Keratinocyte (primary cell): Measurements from ENCODE around the gene ABCD2. TPM values are rescaled to one million over a fixed set of nuclear protein-coding genes. Genes with fewer than 3 reads are reported as not detected.

Source experiments
- DNase-seq: peaks from one replicate; pipeline ENCODE4 v3.0.0-alpha.2; 2011; ENCODE audit warnings: low read depth, missing footprints, low spot score
- FAIRE-seq: peaks from 2 replicates; lab custom pipeline; 2011; peaks lifted over from hg19 to GRCh38; lab: Jason Lieb, UNC
- H2AFZ ChIP-seq: 2 replicates; pipeline ENCODE4 v1.6.0; 2012; ENCODE audit warnings: low read length, control low read depth, inconsistent platforms; ENCODE audit not compliant: control insufficient read depth
- H3K27ac ChIP-seq: 2 replicates; pipeline ENCODE4 v1.5.1; 2011; ENCODE audit warnings: low read length; ENCODE audit not compliant: control insufficient read depth, insufficient read depth
- H3K27me3 ChIP-seq: 3 replicates; pipeline ENCODE4 v1.6.0; 2011; ENCODE audit warnings: low read length; ENCODE audit not compliant: control insufficient read depth, insufficient read depth; ENCODE audit errors: extremely low read depth
- H3K36me3 ChIP-seq, 2 experiments: 2 replicates in 1 of 2; 3 replicates in 1 of 2; pipeline ENCODE4 v1.5.1; 2011; ENCODE audit warnings: low read length in 2 of 2, mild to moderate bottlenecking in 1 of 2; ENCODE audit not compliant: control insufficient read depth in 2 of 2, insufficient read depth in 2 of 2; ENCODE audit errors: extremely low read depth in 1 of 2
- H3K4me1 ChIP-seq: 3 replicates; pipeline ENCODE4 v1.5.1; 2011; ENCODE audit warnings: low read length; ENCODE audit not compliant: control insufficient read depth, insufficient read depth; ENCODE audit errors: extremely low read depth
- H3K4me2 ChIP-seq: 3 replicates; pipeline ENCODE4 v1.6.0; 2011; ENCODE audit warnings: low read depth, low read length; ENCODE audit not compliant: control insufficient read depth, insufficient read depth; ENCODE audit errors: extremely low read depth
- H3K4me3 ChIP-seq, 3 experiments: fragments of 200-600 bp in 1 of 3; sonication (generic) in 1 of 3; 2 replicates in 2 of 3; 3 replicates in 1 of 3; pipeline ENCODE4 v1.5.1; 2011 to 2016; ENCODE audit warnings: low read length in 3 of 3, mild to moderate bottlenecking in 3 of 3, control low read depth in 2 of 3, inconsistent platforms in 1 of 3, low read depth in 1 of 3, mixed read lengths in 1 of 3, mixed run types in 1 of 3, moderate library complexity in 1 of 3; ENCODE audit not compliant: control insufficient read depth in 2 of 3, insufficient read depth in 2 of 3; ENCODE audit errors: extremely low read depth in 1 of 3
- H3K79me2 ChIP-seq: 2 replicates; pipeline ENCODE4 v1.6.0; 2012; ENCODE audit warnings: low read length; ENCODE audit not compliant: control insufficient read depth, insufficient read depth
- H3K9ac ChIP-seq: 3 replicates; pipeline ENCODE4 v1.6.0; 2011; ENCODE audit warnings: low read length; ENCODE audit not compliant: control insufficient read depth, insufficient read depth; ENCODE audit errors: extremely low read depth
- H3K9me1 ChIP-seq: 3 replicates; pipeline ENCODE4 v1.6.0; 2011; ENCODE audit warnings: low read length; ENCODE audit not compliant: control insufficient read depth, insufficient read depth; ENCODE audit errors: extremely low read depth
- H3K9me3 ChIP-seq: 2 replicates; pipeline ENCODE4 v1.5.1; 2012; ENCODE audit warnings: low read depth, low read length; ENCODE audit not compliant: control insufficient read depth
- H4K20me1 ChIP-seq: 3 replicates; pipeline ENCODE4 v1.6.0; 2011; ENCODE audit warnings: low read length; ENCODE audit not compliant: control insufficient read depth, insufficient read depth; ENCODE audit errors: extremely low read depth
- EZH2 ChIP-seq: IDR thresholded peaks from one replicate; pipeline ENCODE4 v1.6.1; 2012; ENCODE audit warnings: inconsistent platforms, mild to moderate bottlenecking, low read length, moderate library complexity
- dilution Hi-C: fragments of 300-500 bp; cut with MboI; formaldehyde crosslinking; loops from one replicate; pipeline ENCODE4 v1.7.0; 2020; ENCODE audit warnings: low sequenced_read_pairs; ENCODE audit not compliant: extremely low pct_ligation_motif_present
- polyA plus RNA-seq, 5 experiments: library from polyadenylated mRNA; depleted of rRNA in 3 of 5; stranded (reverse) in 3 of 5; stranded (forward) in 1 of 5; unstranded in 1 of 5; fragments of >200 nt; gene quantifications; 1 replicate in 1 of 5; 2 replicates in 3 of 5; 3 replicates in 1 of 5; pipeline versions ENCODE4 v1.2.1 to v1.2.3, GENCODE V29; 2011 to 2012; ENCODE audit warnings: missing spikeins in 2 of 5, low read depth in 1 of 5, low replicate concordance in 1 of 5
- TF ChIP-seq, protein P1 (sequence below), 3 experiments: IDR thresholded peaks in 1 of 3; conservative IDR thresholded peaks in 1 of 3; optimal IDR thresholded peaks in 1 of 3; 2 replicates in 2 of 3; 3 replicates in 1 of 3; pipeline versions ENCODE3 to v1.5.1; 2011; ENCODE audit warnings: low read length in 3 of 3, mild to moderate bottlenecking in 3 of 3, moderate library complexity in 2 of 3, control low read depth in 1 of 3, inconsistent platforms in 1 of 3; ENCODE audit not compliant: insufficient read depth in 2 of 3; ENCODE audit errors: extremely low read depth in 1 of 3

Gene ABCD2
- polyA plus RNA-seq, 1 donor (not counting 4 experiments of a cell fraction or from before 2014, with no cell fraction given), result 0.03 TPM

- Histone ChIP-seq H4K20me1 (no peaks in the 10 kb centered on the region), H3K4me2 (no peak overlapping the region), H3K27ac (no peak overlapping the region), H3K9me1 (no peaks in the 10 kb centered on the region), H3K4me1 (no peaks in the 10 kb centered on the region), H3K36me3 (no peaks in the 10 kb centered on the region), H2AFZ (no peak overlapping the region), H3K79me2 (no peaks in the 10 kb centered on the region), H3K27me3 (no peaks in the 10 kb centered on the region), H3K4me3 (no peak overlapping the region), H3K9me3 (no peaks in the 10 kb centered on the region), H3K9ac (no peak overlapping the region)
- FAIRE-seq (no peak), DNase-seq (no peak)
- TF ChIP-seq EZH2, result no peak
- TF ChIP-seq, protein P1, sequence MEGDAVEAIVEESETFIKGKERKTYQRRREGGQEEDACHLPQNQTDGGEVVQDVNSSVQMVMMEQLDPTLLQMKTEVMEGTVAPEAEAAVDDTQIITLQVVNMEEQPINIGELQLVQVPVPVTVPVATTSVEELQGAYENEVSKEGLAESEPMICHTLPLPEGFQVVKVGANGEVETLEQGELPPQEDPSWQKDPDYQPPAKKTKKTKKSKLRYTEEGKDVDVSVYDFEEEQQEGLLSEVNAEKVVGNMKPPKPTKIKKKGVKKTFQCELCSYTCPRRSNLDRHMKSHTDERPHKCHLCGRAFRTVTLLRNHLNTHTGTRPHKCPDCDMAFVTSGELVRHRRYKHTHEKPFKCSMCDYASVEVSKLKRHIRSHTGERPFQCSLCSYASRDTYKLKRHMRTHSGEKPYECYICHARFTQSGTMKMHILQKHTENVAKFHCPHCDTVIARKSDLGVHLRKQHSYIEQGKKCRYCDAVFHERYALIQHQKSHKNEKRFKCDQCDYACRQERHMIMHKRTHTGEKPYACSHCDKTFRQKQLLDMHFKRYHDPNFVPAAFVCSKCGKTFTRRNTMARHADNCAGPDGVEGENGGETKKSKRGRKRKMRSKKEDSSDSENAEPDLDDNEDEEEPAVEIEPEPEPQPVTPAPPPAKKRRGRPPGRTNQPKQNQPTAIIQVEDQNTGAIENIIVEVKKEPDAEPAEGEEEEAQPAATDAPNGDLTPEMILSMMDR (optimal IDR thresholded peaks at IDR 0.05 in 1 of 3, IDR thresholded peaks at IDR 0.05 in 1 of 3, conservative IDR thresholded peaks at IDR 0.05 in 1 of 3; ENCODE audit: extremely low read depth in 1 of 3, insufficient read depth in 2 of 3, low read length in 3 of 3), result no peak
- dilution Hi-C loops, result no loop called here
These were observed 27.8 kb upstream of the ABCD2 start for GRCh38 chr12:39647383-39647782.

DNA sequence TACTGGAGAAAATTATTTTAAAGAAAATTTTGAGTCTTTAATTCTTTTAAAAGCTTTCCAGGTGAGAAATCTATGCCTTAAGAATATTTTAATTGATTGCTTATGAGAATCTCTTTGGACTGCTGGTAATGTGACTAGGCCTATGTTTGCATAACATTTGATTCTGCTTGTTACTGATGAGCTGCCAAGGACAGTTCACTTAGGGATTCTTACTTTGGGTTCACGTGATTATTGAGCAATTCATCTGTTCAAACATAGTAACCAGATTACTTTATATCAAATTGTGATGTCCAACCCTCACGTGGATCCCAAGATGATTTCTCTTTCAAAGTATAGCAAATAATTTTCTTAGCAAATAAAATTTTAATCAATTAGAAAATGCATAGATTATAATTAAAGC, 27.4 kb upstream of the ABCD2 start:
- H3K4me2 ChIP-seq, result no peak overlapping the region
- no peak for FAIRE-seq
- no peaks in the 10 kb centered on the region for H4K20me1 ChIP-seq
- no peaks in the 10 kb centered on the region for H3K36me3 ChIP-seq
- H3K27me3 ChIP-seq, result no peaks in the 10 kb centered on the region
- H3K79me2 ChIP-seq, result no peaks in the 10 kb centered on the region
- no peaks in the 10 kb centered on the region for H3K9me3 ChIP-seq
- H3K9me1 ChIP-seq, result no peaks in the 10 kb centered on the region
- H3K9ac ChIP-seq, result no peak overlapping the region
- no peak for TF ChIP-seq EZH2
- TF ChIP-seq, protein P1 (optimal IDR thresholded peaks at IDR 0.05 in 1 of 3, IDR thresholded peaks at IDR 0.05 in 1 of 3, conservative IDR thresholded peaks at IDR 0.05 in 1 of 3; ENCODE audit: extremely low read depth in 1 of 3, insufficient read depth in 2 of 3, low read length in 3 of 3), result no peak
- DNase-seq, result no peak
- H3K4me3 ChIP-seq, result no peak overlapping the region
- dilution Hi-C loops, result no loop called here
- no peaks in the 10 kb centered on the region for H3K4me1 ChIP-seq
- H2AFZ ChIP-seq, result no peak overlapping the region
- no peak overlapping the region for H3K27ac ChIP-seq
